GM12891 (cell line): ENCODE results near the gene WNT11.

Experiments
- DNase-seq: peaks from one replicate; pipeline ENCODE4 v3.0.0; 2011; ENCODE audit warnings: low spot score; ENCODE audit not compliant: insufficient read length
- FAIRE-seq: peaks from 2 replicates; lab custom pipeline; 2011; peaks lifted over from hg19 to GRCh38; lab: Jason Lieb, UNC
- PAX5 ChIP-seq: IDR thresholded peaks from 2 replicates; pipeline ENCODE4 v1.6.1; 2011; ENCODE audit warnings: low read length, moderate library complexity, mild to moderate bottlenecking; ENCODE audit not compliant: insufficient read depth, severe bottlenecking
- POLR2A ChIP-seq: IDR thresholded peaks from 2 replicates; pipeline ENCODE4 v1.6.1; 2011; ENCODE audit warnings: low read depth, low read length, control low read depth
- POLR2AphosphoS5 ChIP-seq: IDR thresholded peaks from 2 replicates; pipeline ENCODE4 v1.6.1; 2011; ENCODE audit warnings: low read depth, low read length, control low read depth
- POU2F2 ChIP-seq: IDR thresholded peaks from 2 replicates; pipeline ENCODE4 v1.6.1; 2011; ENCODE audit warnings: low read depth, mild to moderate bottlenecking, control low read depth, low read length, moderate library complexity
- SPI1 ChIP-seq: IDR thresholded peaks from 2 replicates; pipeline ENCODE4 v1.6.1; 2011; ENCODE audit warnings: low read depth, low read length, control low read depth
- TAF1 ChIP-seq: IDR thresholded peaks from 2 replicates; pipeline ENCODE4 v1.6.1; 2011; ENCODE audit warnings: low read depth, low read length, control low read depth

Gene WNT11

DNA sequence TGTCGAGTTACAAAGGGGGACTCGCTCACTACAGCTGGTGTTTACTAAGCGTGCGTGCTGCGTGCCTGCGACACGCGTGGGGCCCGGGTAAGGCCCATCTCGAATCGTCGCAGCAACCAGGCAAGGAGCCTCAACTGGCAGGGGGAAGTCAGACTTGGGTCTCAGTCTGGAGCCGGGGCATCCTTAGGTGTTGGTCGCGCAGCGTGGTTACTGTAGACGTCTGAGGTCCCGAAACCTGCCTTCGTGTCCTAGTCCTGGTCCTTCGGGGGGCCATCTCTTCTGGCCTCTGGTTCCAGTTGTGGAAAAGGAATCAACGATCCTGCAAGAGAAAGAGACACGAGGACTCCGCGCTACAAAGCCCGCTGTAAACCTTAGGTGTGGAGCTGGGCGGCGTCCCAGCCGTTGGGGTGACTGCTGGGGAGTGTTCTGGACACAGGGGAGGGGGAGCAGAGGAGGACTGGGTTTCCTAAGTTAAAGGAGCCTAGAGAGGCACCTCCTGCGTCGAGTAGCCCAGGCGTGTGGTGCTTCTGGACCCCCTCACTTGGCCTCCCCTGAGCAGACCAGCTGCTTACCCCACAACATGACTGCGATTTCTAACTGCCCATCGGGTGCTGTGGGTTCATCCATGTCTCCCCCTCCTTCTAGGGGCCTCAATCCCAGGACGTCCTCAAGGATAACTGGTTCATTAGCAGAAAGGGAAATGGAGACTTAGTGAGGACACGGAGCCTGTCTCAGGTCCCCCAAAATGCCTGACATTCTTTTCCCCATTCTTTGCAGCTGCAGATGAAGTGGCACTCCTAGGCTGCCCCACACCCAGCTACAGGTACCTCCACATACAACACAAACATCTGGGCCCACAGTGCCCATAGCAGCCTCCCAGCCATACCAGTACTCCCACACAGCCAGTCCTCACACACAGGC is 4.9 kb upstream of the WNT11 start:
- TF ChIP-seq POLR2A (no peak), POU2F2 (no peak), SPI1 (no peak), PAX5 (no peak), POLR2AphosphoS5 (no peak), TAF1 (no peak)
- no peak for FAIRE-seq

DNA sequence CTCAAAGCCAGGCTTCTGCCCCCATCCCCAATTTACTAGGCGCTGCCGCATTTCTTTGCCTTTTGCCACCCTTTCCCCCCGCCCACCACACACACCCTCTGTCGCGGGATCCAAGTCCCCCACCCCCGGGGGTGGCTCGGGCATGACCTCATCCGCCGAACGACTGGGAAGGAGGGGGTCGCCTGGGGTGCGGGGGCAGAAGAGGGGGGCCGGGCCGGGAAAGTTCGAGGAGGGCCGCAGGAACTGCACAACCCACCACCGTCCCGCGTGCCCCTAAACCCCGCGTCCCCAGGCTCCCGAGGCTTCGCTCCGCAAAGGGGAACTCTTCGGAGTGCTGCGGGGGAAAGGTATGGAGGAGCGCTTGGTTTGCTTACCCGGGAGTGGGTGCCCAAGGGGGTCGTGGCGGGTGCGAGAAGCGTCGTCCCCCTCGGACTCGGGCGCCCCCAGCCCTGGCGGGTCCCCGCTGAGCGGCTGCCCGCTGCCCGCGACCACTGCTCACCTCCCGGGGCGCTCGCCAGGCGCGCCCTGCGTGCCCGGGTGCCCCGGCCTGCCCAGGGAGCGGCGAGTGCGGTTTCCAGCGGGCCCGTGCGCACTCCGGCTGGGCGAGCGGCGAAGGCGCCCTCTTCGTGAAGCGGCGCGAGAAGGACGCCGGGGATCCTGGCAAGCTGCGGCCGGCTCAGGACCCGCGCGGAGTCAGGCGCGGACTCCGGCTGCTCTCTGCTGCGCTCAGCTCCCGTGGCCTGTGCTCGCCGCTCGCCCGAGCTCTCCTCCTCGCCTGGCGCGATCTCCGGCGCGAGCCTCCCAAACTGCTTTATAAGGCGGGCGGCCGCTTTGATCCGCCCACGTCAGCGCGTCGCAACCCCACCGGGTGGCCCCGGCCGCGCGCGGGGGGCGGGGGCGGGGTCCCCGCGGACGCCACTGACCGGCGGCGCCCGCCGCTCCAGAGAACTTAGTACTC is 4.0 kb upstream of the WNT11 start:
- DNase-seq (no peak), FAIRE-seq (no peak)
- no peak for TF ChIP-seq POLR2A
- no peak for TF ChIP-seq SPI1
- TF ChIP-seq POU2F2 = no peak
- TF ChIP-seq PAX5 = no peak
- no peak for TF ChIP-seq POLR2AphosphoS5
- TF ChIP-seq TAF1 = no peak

More for the DNA sequence above, 4.9 kb upstream of the WNT11 start:
- DNase-seq = no peak

DNA sequence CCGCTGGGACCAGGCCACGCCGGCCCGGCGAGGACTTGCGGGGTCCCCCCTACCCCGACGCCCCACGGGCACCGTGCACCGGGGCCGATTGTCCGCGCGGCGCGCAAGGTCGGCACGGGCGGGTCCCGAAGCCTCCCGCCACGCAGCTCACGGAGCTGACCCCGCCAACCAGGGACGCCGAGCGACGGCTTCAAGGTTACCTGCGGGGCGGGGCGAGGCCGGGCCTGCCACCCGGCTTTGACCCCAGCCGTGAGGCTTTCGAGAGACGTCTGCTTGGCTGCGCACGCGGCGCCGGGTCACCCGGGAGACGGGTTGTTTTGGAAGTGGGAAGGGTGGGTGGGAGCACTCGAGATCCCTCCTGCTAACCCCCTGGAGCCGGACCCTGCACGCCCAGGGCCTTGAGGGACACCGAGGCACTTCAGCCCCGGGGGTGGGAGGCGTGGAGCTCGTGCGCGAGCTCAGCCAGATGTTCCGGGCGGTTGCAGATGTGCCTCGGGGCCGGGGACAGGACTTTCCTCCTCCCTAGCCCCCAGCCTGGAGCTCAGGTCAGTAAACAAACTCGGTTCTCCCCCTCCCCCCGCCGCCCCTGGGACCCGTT is 3.2 kb upstream of the WNT11 start:
- FAIRE-seq = no peak
- TF ChIP-seq POLR2A = no peak
- no peak for TF ChIP-seq TAF1
- no peak for TF ChIP-seq POU2F2
- no peak for TF ChIP-seq PAX5
- TF ChIP-seq SPI1 = no peak
- no peak for TF ChIP-seq POLR2AphosphoS5

DNA sequence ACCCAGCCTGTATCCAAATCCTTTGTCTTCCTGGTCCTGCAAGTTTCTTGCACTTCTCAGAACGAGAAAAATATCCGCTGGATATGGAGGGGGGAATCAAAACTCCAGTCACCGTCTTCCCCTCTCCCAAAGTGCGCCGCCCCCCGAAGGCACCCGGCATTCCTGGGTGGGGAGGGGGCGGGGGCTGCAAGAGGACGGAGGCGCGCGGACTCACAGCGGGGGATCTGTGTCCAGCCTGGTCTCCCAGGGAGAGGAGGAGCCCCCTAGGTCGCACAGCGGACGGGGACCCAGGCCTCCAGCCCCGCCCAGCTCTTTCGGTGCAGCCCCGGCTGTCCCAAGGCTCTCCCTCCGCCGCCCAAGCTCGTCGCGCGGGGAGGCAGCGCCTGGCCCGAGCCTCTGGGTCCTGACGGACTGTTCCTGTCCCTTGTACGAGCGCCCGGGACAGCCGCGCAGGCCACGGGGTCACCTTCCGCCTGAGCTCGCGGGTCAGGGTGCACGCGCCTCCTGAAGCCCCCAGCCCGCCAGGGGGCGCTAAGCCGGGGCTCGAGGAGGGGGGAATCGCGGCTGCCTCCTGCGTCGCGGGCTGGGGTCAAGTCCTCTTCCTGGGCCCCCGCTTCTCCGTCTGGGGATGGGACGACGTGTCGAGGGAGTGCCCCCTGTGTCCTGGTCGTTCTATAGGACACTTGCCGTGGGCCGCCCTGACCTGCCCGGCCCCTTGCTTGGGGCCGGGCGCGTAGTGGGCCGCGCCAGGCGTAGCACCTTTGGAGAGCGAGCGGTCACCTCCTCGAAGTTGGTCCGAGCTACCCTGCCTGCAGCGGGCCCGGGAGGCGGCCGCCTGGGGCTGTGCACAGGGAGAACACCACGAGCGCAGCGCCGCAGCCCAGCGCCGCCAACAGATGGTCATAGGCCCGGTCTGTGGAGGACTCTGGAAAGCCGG is 2.4 kb upstream of the WNT11 start:
- TF ChIP-seq SPI1 (no peak), POLR2A (no peak), POLR2AphosphoS5 (no peak), PAX5 (no peak), TAF1 (no peak), POU2F2 (no peak)
- FAIRE-seq (peak; percentile 51), DNase-seq (peak; percentile 85)

More for the DNA sequence above, 3.2 kb upstream of the WNT11 start:
- no peak for DNase-seq

DNA sequence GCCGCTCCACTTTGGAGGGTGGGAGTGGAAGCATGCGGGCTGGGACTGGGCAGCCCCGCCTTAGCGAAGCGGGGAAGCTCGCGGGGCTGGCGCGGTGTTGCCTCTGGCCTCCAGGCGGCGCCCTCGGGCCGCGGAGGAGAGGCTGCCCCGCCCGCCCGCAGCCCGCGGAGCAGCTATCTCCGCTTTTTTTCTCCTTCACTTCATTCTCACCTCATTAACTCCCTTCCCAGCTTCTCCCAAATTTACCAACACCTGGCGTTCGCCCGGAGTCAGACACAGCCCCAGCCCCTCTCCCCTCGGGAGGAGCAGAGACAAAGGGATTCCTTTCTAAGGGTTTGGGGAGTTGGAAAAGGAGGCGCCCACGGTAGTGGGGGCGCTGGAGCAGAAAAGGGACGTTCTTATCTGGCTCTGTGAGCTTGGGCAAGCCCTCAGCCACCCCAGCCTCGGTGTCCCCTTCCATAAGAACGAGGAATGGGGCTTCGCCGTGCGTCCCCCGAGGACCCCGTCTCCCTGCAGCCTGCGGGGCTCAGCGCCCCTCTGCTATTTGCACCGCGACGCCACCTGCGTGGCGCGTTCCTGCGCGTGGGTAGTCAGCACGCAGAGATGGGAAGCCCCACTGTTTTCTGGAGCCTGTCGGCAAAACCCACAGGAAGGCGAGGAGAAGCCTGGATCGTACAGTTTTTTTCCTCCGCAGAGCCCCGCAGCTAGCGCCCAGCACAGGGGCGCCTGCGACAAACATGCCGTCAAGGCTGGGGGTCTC is 1.5 kb upstream of the WNT11 start:
- FAIRE-seq (peak; percentile 82), DNase-seq (peak; percentile 88)
- TF ChIP-seq PAX5 (no peak), POLR2A (no peak), TAF1 (no peak), POU2F2 (no peak), POLR2AphosphoS5 (no peak), SPI1 (no peak)

DNA sequence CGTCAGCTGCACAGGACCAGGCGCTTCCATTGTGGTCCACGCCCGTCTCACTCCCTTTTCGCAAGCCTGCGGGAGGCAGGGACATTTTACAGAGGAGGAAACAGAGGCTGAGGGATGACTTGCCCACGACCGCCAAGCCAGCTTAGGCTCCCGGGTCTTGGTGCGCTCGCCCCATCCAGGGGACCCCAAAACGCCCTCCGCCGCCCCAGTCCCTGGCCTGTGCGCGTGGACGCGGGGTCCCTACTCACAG is 300 bp downstream of the WNT11 start:
- DNase-seq (no peak), FAIRE-seq (no peak)
- TF ChIP-seq SPI1 (no peak), POLR2A (no peak), POU2F2 (no peak), TAF1 (no peak), POLR2AphosphoS5 (no peak), PAX5 (no peak)

DNA sequence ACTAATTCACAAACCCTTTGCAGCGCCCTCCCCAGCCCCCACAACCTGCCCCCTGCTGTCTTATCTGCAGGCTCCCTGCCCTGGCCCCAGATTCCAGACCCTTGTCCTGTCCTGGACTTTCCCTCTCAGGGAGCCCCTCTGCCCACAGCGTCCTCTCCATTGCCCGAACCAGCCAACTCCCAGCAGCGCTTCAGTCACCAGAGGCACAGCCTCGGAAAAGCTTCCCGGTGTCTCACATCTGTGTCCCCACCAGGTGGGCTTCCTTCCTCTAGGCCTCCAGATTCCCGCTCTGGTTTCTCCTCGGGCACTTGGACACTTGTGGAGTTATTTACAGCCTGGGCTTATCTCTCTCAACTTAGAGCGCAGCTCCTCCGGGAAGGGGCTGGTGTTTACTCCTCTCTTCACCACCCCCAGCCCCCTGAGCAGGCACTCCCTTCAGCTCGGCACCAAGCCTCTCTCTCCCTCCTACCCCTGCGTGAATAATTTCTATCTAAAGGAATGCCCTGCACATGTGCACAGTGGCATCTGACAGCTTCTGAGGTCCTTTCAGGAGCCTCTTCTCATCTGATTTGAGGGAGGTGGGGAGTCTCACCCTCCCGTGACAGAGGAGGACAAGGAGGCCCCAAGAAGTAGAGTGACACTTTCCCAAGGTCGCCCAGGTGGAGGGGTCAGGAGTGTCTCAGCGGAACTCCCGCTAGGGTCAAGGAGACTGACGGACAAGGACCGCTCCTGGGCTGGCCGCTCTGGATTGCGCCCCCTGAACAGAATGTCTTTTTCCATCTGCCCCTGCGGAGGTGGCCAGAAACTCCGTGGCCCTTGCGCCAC is 838 bp downstream of the WNT11 start:
- no peak for FAIRE-seq
- no peak for TF ChIP-seq SPI1
- TF ChIP-seq POLR2A = no peak
- TF ChIP-seq POU2F2 = no peak
- no peak for TF ChIP-seq POLR2AphosphoS5
- TF ChIP-seq TAF1 = no peak
- no peak for TF ChIP-seq PAX5
- no peak for DNase-seq
